H1 (cell line): Measurements from ENCODE around the gene SUCNR1. TPM values are rescaled to one million over a fixed set of nuclear protein-coding genes. Genes with fewer than 3 reads are reported as not detected.

Experiments used
- CTCF ChIA-PET: fragments of 300-600 bp; sonication (Branson Sonifier 250); formaldehyde crosslinking; loops from one replicate; lab custom pipeline; 2021; ENCODE audit not compliant: partially characterized antibody; lab: Charles Lee
- POLR2A ChIA-PET: fragments of 300-600 bp; sonication (Branson Sonifier 250); formaldehyde crosslinking; loops from one replicate; lab custom pipeline; 2021; ENCODE audit warnings: inconsistent platforms; ENCODE audit not compliant: partially characterized antibody; lab: Charles Lee
- DNase-seq, 2 experiments: peaks; one replicate each; pipeline versions ENCODE4 v3.0.0 to v3.0.0-alpha.2; 2010 to 2022; ENCODE audit warnings: low spot score in 2 of 2, low read depth in 1 of 2, mixed read lengths in 1 of 2
- FAIRE-seq: peaks from 2 replicates; lab custom pipeline; 2011; peaks lifted over from hg19 to GRCh38; lab: Jason Lieb, UNC
- H2AFZ ChIP-seq: 2 replicates; pipeline ENCODE4 v1.8.1; 2012; ENCODE audit warnings: low read length, inconsistent platforms
- H2AK5ac ChIP-seq: 2 replicates; pipeline ENCODE4 v1.6.1; 2013; ENCODE audit warnings: low read depth, low read length
- H2BK120ac ChIP-seq: replicated peaks from 2 replicates; pipeline ENCODE3; 2013; ENCODE audit warnings: low read depth, low read length, inconsistent platforms
- H2BK12ac ChIP-seq: 2 replicates; pipeline ENCODE4 v1.6.1; 2013; ENCODE audit warnings: low read depth, low read length
- H2BK15ac ChIP-seq: 2 replicates; pipeline ENCODE4 v1.6.1; 2013; ENCODE audit warnings: low read length
- H2BK20ac ChIP-seq: 2 replicates; pipeline ENCODE4 v1.6.1; 2013; ENCODE audit warnings: low read length
- H2BK5ac ChIP-seq: 2 replicates; pipeline ENCODE4 v1.6.1; 2013; ENCODE audit warnings: low read depth, low read length
- H3K14ac ChIP-seq: 2 replicates; pipeline ENCODE4 v1.6.1; 2013; ENCODE audit warnings: inconsistent platforms; ENCODE audit not compliant: insufficient read length
- H3K18ac ChIP-seq: 2 replicates; pipeline ENCODE4 v1.6.1; 2013; ENCODE audit warnings: low read length; ENCODE audit errors: extremely low read depth
- H3K23ac ChIP-seq: 2 replicates; pipeline ENCODE4 v1.6.1; 2013; ENCODE audit warnings: inconsistent platforms; ENCODE audit not compliant: insufficient read length
- H3K23me2 ChIP-seq: 2 replicates; pipeline ENCODE4 v1.6.1; 2013; ENCODE audit warnings: low read depth, low read length
- H3K27ac ChIP-seq: 2 replicates; pipeline ENCODE4 v1.6.1; 2011; ENCODE audit warnings: low read depth, low read length, inconsistent platforms
- H3K27me3 ChIP-seq, 4 experiments: replicated peaks in 1 of 4; 1 replicate in 1 of 4; 2 replicates in 3 of 4; pipeline versions ENCODE4 v1.6.1 to v1.8.1; 2011 to 2013; ENCODE audit warnings: low read length in 3 of 4, mild to moderate bottlenecking in 3 of 4, inconsistent platforms in 2 of 4, mixed read lengths in 2 of 4, moderate library complexity in 1 of 4; ENCODE audit not compliant: control insufficient read depth in 3 of 4, insufficient read depth in 3 of 4; ENCODE audit errors: extremely low read depth in 1 of 4
- H3K36me3 ChIP-seq, 4 experiments: 2 replicates each; pipeline versions ENCODE4 v1.6.1 to v1.8.1; 2011 to 2013; ENCODE audit warnings: mild to moderate bottlenecking in 4 of 4, low read length in 3 of 4, moderate library complexity in 2 of 4, control low read depth in 1 of 4, inconsistent platforms in 1 of 4; ENCODE audit not compliant: insufficient read depth in 4 of 4, control insufficient read depth in 2 of 4
- H3K4ac ChIP-seq: replicated peaks from 2 replicates; pipeline ENCODE3; 2013; ENCODE audit warnings: low read length, low read depth, mixed read lengths, inconsistent platforms; ENCODE audit not compliant: insufficient read length
- H3K4me1 ChIP-seq, 4 experiments: replicated peaks in 1 of 4; 1 replicate in 1 of 4; 2 replicates in 3 of 4; pipeline versions ENCODE4 v1.6.1 to v1.8.1; 2011 to 2013; ENCODE audit warnings: low read length in 3 of 4, inconsistent platforms in 2 of 4, mixed read lengths in 1 of 4; ENCODE audit not compliant: insufficient read depth in 4 of 4, control insufficient read depth in 3 of 4
- H3K4me2 ChIP-seq, 2 experiments: 2 replicates each; pipeline versions ENCODE4 v1.6.1 to v1.8.1; 2011 to 2013; ENCODE audit warnings: low read depth in 2 of 2, low read length in 2 of 2, control low read depth in 1 of 2, inconsistent platforms in 1 of 2, mild to moderate bottlenecking in 1 of 2; ENCODE audit not compliant: insufficient read depth in 1 of 2
- H3K4me3 ChIP-seq, 4 experiments: fragments of 200-600, 300-600 bp in 1 of 4; sonication (generic), shearing (Covaris generic), sonication (Bioruptor Twin) in 1 of 4; 2 replicates each; pipeline versions ENCODE4 v1.5.1 to v1.8.1; 2011 to 2016; ENCODE audit warnings: low read length in 4 of 4, low read depth in 3 of 4, control low read depth in 2 of 4, inconsistent platforms in 2 of 4, mild to moderate bottlenecking in 2 of 4, mixed read lengths in 1 of 4, moderate library complexity in 1 of 4; ENCODE audit not compliant: insufficient read depth in 2 of 4; ENCODE audit errors: extremely low read depth in 1 of 4
- H3K56ac ChIP-seq: replicated peaks from 2 replicates; pipeline ENCODE3; 2013; ENCODE audit warnings: low read depth, mild to moderate bottlenecking, mixed read lengths, low read length, inconsistent platforms; ENCODE audit not compliant: insufficient read length
- H3K79me1 ChIP-seq: 2 replicates; pipeline ENCODE4 v1.6.1; 2013; ENCODE audit warnings: low read depth, low read length, control low read depth
- H3K79me2 ChIP-seq, 2 experiments: 2 replicates each; pipeline versions ENCODE4 v1.6.1 to v1.8.1; 2012 to 2013; ENCODE audit warnings: low read length in 2 of 2, mild to moderate bottlenecking in 2 of 2, inconsistent platforms in 1 of 2; ENCODE audit not compliant: insufficient read depth in 2 of 2, control insufficient read depth in 1 of 2
- H3K9ac ChIP-seq, 4 experiments: replicated peaks in 1 of 4; 1 replicate in 1 of 4; 2 replicates in 3 of 4; pipeline versions ENCODE4 v1.6.1 to v1.8.1; 2011 to 2013; ENCODE audit warnings: low read depth in 3 of 4, low read length in 3 of 4, control low read depth in 2 of 4, mild to moderate bottlenecking in 2 of 4, moderate library complexity in 2 of 4, inconsistent platforms in 1 of 4; ENCODE audit errors: extremely low read depth in 1 of 4
- H3K9me3 ChIP-seq, 2 experiments: 2 replicates each; pipeline versions ENCODE4 v1.6.1 to v1.8.1; 2012 to 2013; ENCODE audit warnings: mild to moderate bottlenecking in 2 of 2, moderate library complexity in 2 of 2, control low read depth in 1 of 2, inconsistent platforms in 1 of 2, low read depth in 1 of 2, low read length in 1 of 2, mixed read lengths in 1 of 2; ENCODE audit not compliant: insufficient read depth in 2 of 2
- H4K20me1 ChIP-seq, 2 experiments: replicated peaks in 1 of 2; 2 replicates each; pipeline versions ENCODE3 to v1.8.1; 2011 to 2013; ENCODE audit warnings: inconsistent platforms in 2 of 2, low read length in 2 of 2, mild to moderate bottlenecking in 1 of 2; ENCODE audit not compliant: insufficient read depth in 2 of 2, control insufficient read depth in 1 of 2
- H4K5ac ChIP-seq: 2 replicates; pipeline ENCODE4 v1.6.1; 2013; ENCODE audit warnings: low read length, low read depth, mixed read lengths, inconsistent platforms; ENCODE audit not compliant: insufficient read length
- H4K8ac ChIP-seq: 2 replicates; pipeline ENCODE4 v1.8.0; 2013; ENCODE audit warnings: mild to moderate bottlenecking, moderate library complexity, low read length, inconsistent platforms; ENCODE audit not compliant: insufficient read depth; ENCODE audit errors: extremely low read depth
- H4K91ac ChIP-seq: replicated peaks from 2 replicates; pipeline ENCODE3; 2013; ENCODE audit warnings: low read length, mixed read lengths, inconsistent platforms; ENCODE audit not compliant: insufficient read length
- EGR1 ChIP-seq: IDR thresholded peaks from 2 replicates; pipeline ENCODE4 v1.6.1; 2011; ENCODE audit warnings: low read depth, low read length, borderline replicate concordance
- GABPA ChIP-seq: IDR thresholded peaks from 2 replicates; pipeline ENCODE4 v1.6.1; 2011; ENCODE audit warnings: mild to moderate bottlenecking, low read length, moderate library complexity, borderline replicate concordance; ENCODE audit not compliant: insufficient read depth
- RBBP5 ChIP-seq: IDR thresholded peaks from 2 replicates; pipeline ENCODE4 v1.7.1; 2012; ENCODE audit warnings: low read depth, mild to moderate bottlenecking, inconsistent platforms, low read length, moderate library complexity, borderline replicate concordance
- TAF1 ChIP-seq: IDR thresholded peaks from 2 replicates; pipeline ENCODE4 v1.6.1; 2011; ENCODE audit warnings: mild to moderate bottlenecking, low read depth, low read length
- WGBS, 2 experiments: shearing (Covaris generic) in 1 of 2; methylation state at CpG; one replicate each; pipeline versions ENCODE4 v1.1.6 to v1.1.7; 2013 to 2015; ENCODE audit warnings: low lambda C conversion rate in 2 of 2, mixed read lengths in 2 of 2, inconsistent platforms in 1 of 2, low coverage in 1 of 2, missing lambda C conversion rate in 1 of 2; ENCODE audit not compliant: insufficient replicate concordance in 2 of 2, insufficient coverage in 1 of 2, insufficient read length in 1 of 2; ENCODE audit errors: extremely low coverage in 1 of 2, missing lambda C conversion rate in 1 of 2; 5-methylcytosine and 5-hydroxymethylcytosine counted together
- polyA plus RNA-seq, 7 experiments: library from polyadenylated mRNA; depleted of rRNA in 3 of 7; stranded (reverse) in 5 of 7; unstranded in 2 of 7; fragments of >200 nt in 5 of 7; fragments of 200-250 nt in 2 of 7; gene quantifications; 1 replicate in 5 of 7; 2 replicates in 1 of 7; 4 replicates in 1 of 7; pipeline versions ENCODE4 v1.2.1 to v1.2.3, GENCODE V29; 2011 to 2013; ENCODE audit warnings: missing spikeins in 2 of 7, mixed read lengths in 2 of 7
- total RNA-seq: library from RNA; stranded (reverse); fragmentation: NEBNext Ultra II Directional; extraction: Animal tissue kit (Norgen Biotek cat#: 25700); gene quantifications from 2 replicates; pipeline ENCODE4 v1.2.1, GENCODE V29; 2021

Gene SUCNR1
- total and polyA plus RNA-seq, 2 of the 8 experiments (the other 6 are each of a cell fraction or from before 2014, with no cell fraction given) = not detected

DNA sequence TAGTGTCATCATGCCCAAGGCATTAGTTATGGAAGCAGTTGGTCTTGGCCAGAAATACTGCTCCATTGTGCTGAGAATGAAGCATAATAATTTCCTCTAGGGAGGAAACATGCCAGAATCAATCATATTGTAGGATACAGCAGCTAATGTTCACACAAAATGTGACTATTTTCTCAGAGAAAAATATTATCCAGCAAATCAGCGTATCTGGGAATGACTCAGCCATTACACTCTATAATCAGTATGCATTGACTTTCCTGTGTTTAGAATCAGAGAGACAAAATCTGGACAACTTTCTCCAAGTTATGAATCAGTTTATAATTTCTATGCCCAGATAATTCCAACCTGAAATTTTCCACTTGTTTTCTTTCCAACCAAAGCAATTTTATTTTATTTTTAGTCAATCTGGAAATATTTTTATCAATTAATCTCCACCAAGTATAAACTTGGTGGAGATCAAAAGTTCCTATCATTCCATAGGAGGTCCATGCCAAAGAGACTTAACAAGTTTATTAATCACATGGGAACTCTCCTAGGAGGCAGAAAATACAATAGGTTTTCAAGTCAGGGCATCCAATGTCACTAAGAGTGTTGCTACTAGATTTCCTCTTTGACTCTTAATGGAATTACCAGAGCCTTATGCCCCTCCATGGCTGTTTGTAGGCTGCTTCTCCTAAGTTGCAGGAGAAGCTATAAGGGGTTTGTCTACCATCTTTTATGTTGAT lies 36.4 kb downstream of the SUCNR1 start:
- TF ChIP-seq TAF1 (no peak), GABPA (no peak), EGR1 (no peak), RBBP5 (no peak)
- no peak overlapping the region for H2AFZ ChIP-seq
- POLR2A ChIA-PET = no interaction called here
- no peak overlapping the region for H2BK120ac ChIP-seq
- no peaks in the 10 kb centered on the region for H4K20me1 ChIP-seq
- no peaks in the 10 kb centered on the region for H3K9me3 ChIP-seq
- H3K23ac ChIP-seq = no peak overlapping the region
- CTCF ChIA-PET = interaction anchor here (1.6 kb wide), 1 partner anchor 9 kb away, joined by 5 read pairs; no protein-coding TSS in a partner anchor
- no peak overlapping the region for H3K9ac ChIP-seq
- H3K27me3 ChIP-seq = no peaks in the 10 kb centered on the region
- H3K79me1 ChIP-seq = no peaks in the 10 kb centered on the region
- no peaks in the 10 kb centered on the region for H3K79me2 ChIP-seq
- H2BK15ac ChIP-seq = no peak overlapping the region
- H3K23me2 ChIP-seq = no peaks in the 10 kb centered on the region
- H3K4me2 ChIP-seq = no peak overlapping the region
- no peak overlapping the region for H4K91ac ChIP-seq
- H3K18ac ChIP-seq = no peak overlapping the region
- no peak overlapping the region for H4K8ac ChIP-seq
- WGBS, 2 experiments = 45% methylated on average over 1 of the region's 1 CpG; no CpG with 5 or more reads in 1 of the 2 experiments
- no peak overlapping the region for H3K4me3 ChIP-seq
- H2BK12ac ChIP-seq = no peak overlapping the region
- no peaks in the 10 kb centered on the region for H3K4me1 ChIP-seq
- H2BK20ac ChIP-seq = no peak overlapping the region
- FAIRE-seq (no peak), DNase-seq (no peak)
- no peak overlapping the region for H2AK5ac ChIP-seq
- H3K56ac ChIP-seq = no peak overlapping the region
- no peak overlapping the region for H2BK5ac ChIP-seq
- H3K4ac ChIP-seq = no peak overlapping the region
- no peak overlapping the region for H3K27ac ChIP-seq
- H4K5ac ChIP-seq = no peak overlapping the region
- H3K14ac ChIP-seq = no peak overlapping the region
- H3K36me3 ChIP-seq = no peaks in the 10 kb centered on the region
